Uterus (tissue), 2 donors: Measurements from ENCODE around the gene OR1S2.

Experiments
- POLR2A ChIP-seq, 2 donors: fragments of 450-650 bp; IDR thresholded peaks; one replicate each; pipeline ENCODE4 v1.6.1; 2016; ENCODE audit warnings: antibody characterized with exemption in 2 of 2, mild to moderate bottlenecking in 1 of 2, moderate library complexity in 1 of 2
- TF ChIP-seq, protein P1 (sequence below), 4 experiments: fragments of 200-600 bp in 2 of 4; fragments of 450-650 bp in 2 of 4; sonication (generic) in 2 of 4; IDR thresholded peaks; one replicate each; pipeline ENCODE4 v1.5.1; 2016 to 2019; ENCODE audit warnings: antibody characterized with exemption in 4 of 4, mild to moderate bottlenecking in 2 of 4, moderate library complexity in 1 of 4

DNA sequence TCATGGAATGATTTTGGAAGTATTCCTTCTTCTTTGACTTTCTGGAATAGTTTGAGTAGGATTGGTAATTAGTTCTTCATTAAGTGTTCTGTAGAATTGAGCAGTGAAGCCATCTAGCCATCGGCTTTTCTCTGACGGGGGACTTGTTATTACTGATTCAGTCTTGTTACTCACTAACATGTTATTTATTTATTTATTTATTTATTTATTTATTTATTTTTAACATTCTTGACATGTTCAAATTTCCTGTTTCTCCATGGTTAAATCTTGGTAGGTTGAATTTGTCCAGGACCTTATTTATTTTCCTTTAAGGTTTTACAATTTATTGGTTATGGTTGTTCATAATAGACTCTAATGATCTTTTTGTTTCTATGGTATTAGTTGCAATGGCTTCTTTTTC lies 40.0 kb upstream of the OR1S2 start:
- TF ChIP-seq, protein P1, sequence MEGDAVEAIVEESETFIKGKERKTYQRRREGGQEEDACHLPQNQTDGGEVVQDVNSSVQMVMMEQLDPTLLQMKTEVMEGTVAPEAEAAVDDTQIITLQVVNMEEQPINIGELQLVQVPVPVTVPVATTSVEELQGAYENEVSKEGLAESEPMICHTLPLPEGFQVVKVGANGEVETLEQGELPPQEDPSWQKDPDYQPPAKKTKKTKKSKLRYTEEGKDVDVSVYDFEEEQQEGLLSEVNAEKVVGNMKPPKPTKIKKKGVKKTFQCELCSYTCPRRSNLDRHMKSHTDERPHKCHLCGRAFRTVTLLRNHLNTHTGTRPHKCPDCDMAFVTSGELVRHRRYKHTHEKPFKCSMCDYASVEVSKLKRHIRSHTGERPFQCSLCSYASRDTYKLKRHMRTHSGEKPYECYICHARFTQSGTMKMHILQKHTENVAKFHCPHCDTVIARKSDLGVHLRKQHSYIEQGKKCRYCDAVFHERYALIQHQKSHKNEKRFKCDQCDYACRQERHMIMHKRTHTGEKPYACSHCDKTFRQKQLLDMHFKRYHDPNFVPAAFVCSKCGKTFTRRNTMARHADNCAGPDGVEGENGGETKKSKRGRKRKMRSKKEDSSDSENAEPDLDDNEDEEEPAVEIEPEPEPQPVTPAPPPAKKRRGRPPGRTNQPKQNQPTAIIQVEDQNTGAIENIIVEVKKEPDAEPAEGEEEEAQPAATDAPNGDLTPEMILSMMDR (IDR thresholded peaks at IDR 0.05) = no peak
- no peak for TF ChIP-seq POLR2A (IDR thresholded peaks at IDR 0.05)
